Transverse colon (tissue), 4 donors: Measurements from ENCODE around the gene VWF. TPM values are rescaled to one million over a fixed set of nuclear protein-coding genes. Genes with fewer than 3 reads are reported as not detected.
A peak's percentile ranks its signal among the peaks of the same experiment; 100 is the strongest.

ENCODE experiments used
- DNase-seq: peaks from one replicate; pipeline ENCODE4 v3.0.0-alpha.2; 2019
- H3K27ac ChIP-seq, 4 donors: fragments of 200-600 bp; sonication (generic); 2 replicates each; pipeline ENCODE4 v1.5.1; 2016 to 2018; ENCODE audit warnings: inconsistent platforms in 4 of 4
- H3K27me3 ChIP-seq: fragments of 200-600 bp; sonication (generic); 2 replicates; pipeline ENCODE4 v1.5.1; 2017; ENCODE audit warnings: inconsistent platforms
- H3K36me3 ChIP-seq, 4 donors: fragments of 200-600 bp; sonication (generic); 2 replicates each; pipeline ENCODE4 v1.5.1; 2017 to 2019; ENCODE audit warnings: inconsistent platforms in 4 of 4
- H3K4me1 ChIP-seq, 4 donors: fragments of 200-600 bp; sonication (generic); 2 replicates each; pipeline ENCODE4 v1.5.1; 2017 to 2020; ENCODE audit warnings: inconsistent platforms in 4 of 4
- H3K4me3 ChIP-seq, 4 donors: fragments of 200-600 bp; sonication (generic); 1 replicate in 1 of 4; 2 replicates in 3 of 4; pipeline versions ENCODE4 v1.5.1 to v1.6.1; 2017 to 2019; ENCODE audit warnings: inconsistent platforms in 4 of 4
- H3K9me3 ChIP-seq, 2 donors: fragments of 200-600 bp; sonication (generic); 2 replicates each; pipeline ENCODE4 v1.5.1; 2017 to 2019; ENCODE audit warnings: inconsistent platforms in 2 of 2
- CTCF ChIP-seq, 5 experiments: fragments of 200-600 bp in 3 of 5; fragments of 450-650 bp in 2 of 5; sonication (generic) in 3 of 5; IDR thresholded peaks; 1 replicate in 2 of 5; 2 replicates in 3 of 5; pipeline ENCODE4 v1.5.1; 2016 to 2017; ENCODE audit warnings: antibody characterized with exemption in 5 of 5, inconsistent platforms in 3 of 5, mild to moderate bottlenecking in 2 of 5, moderate library complexity in 1 of 5
- EP300 ChIP-seq: sonication (generic); formaldehyde crosslinking; IDR thresholded peaks from one replicate; pipeline ENCODE4 v1.6.1; 2017; ENCODE audit warnings: antibody characterized with exemption, low read depth
- POLR2A ChIP-seq: fragments of 450-650 bp; IDR thresholded peaks from one replicate; pipeline ENCODE4 v1.6.1; 2016; ENCODE audit warnings: antibody characterized with exemption, mild to moderate bottlenecking, moderate library complexity
- POLR2AphosphoS5 ChIP-seq, 3 donors: sonication (generic); formaldehyde crosslinking; IDR thresholded peaks; one replicate each; pipeline ENCODE4 v1.6.1; 2016; ENCODE audit warnings: antibody characterized with exemption in 3 of 3
- WGBS, 2 donors: methylation state at CpG; one replicate each; pipeline ENCODE4 v1.1.5; 2018; ENCODE audit warnings: low coverage in 1 of 2; 5-methylcytosine and 5-hydroxymethylcytosine counted together
- in situ Hi-C, 4 donors: fragments of 200-750 bp; cut with MboI; loops; one replicate each; pipeline versions ENCODE4 v1.15.0 to v1.15.1; 2017; ENCODE audit warnings: low sequenced_read_pairs in 3 of 4, low pct_ligation_motif_present in 1 of 4, low pct_unique_long_range_greater_than_20kb in 1 of 4
- intact Hi-C: fragments of 100-400 bp; cut with DNase I; formaldehyde crosslinking; loops from one replicate; pipeline ENCODE4 v1.15.1; 2023; ENCODE audit warnings: low total_unique reads
- total RNA-seq, 4 donors: library from RNA; depleted of rRNA; stranded (reverse); fragments of >200 nt; gene quantifications; one replicate each; pipeline ENCODE4 v1.1.0, GENCODE V29; 2016

Gene VWF
- total RNA-seq, 4 donors from 2014 or later = 31.3 to 71.2 (median 51.5) TPM

- peaks cover 5% of the 10 kb centered on the region for H3K27me3 ChIP-seq
- H3K27ac ChIP-seq = no peak overlapping the region
- TF ChIP-seq EP300 (no peak), POLR2AphosphoS5 (IDR thresholded peaks at IDR 0.05) (no peak), CTCF (IDR thresholded peaks at IDR 0.05) (no peak), POLR2A (no peak)
- peaks cover 0 to 16% (median 0%) of the 10 kb centered on the region in 4 donors for H3K4me1 ChIP-seq
- intact Hi-C loops = no loop called here
- no peak overlapping the region for H3K4me3 ChIP-seq
- in situ Hi-C loops = no loop called here
- DNase-seq = no peak
- WGBS, 2 donors = 60 to 81% methylated on average over 1 to 4 of the region's 4 CpGs
- no peaks in the 10 kb centered on the region for H3K36me3 ChIP-seq
- no peaks in the 10 kb centered on the region for H3K9me3 ChIP-seq
Observed at GRCh38 chr12:6095269-6095668, 29.2 kb downstream of the VWF start.

GRCh38 chr12:6093764-6094163 is 30.7 kb downstream of the VWF start:
- WGBS, 2 donors = 80 to 97% methylated on average over 2 of the region's 2 CpGs
- Histone ChIP-seq H3K27me3 (peaks cover 5% of the 10 kb centered on the region), H3K9me3 (no peaks in the 10 kb centered on the region), H3K4me1 (peaks cover 0 to 24% (median 3%) of the 10 kb centered on the region in 4 donors), H3K27ac (no peak overlapping the region), H3K4me3 (no peak overlapping the region), H3K36me3 (no peaks in the 10 kb centered on the region)
- no peak for DNase-seq
- intact Hi-C loops = no loop called here
- in situ Hi-C loops = no loop called here
- TF ChIP-seq CTCF (IDR thresholded peaks at IDR 0.05) (no peak), POLR2AphosphoS5 (IDR thresholded peaks at IDR 0.05) (no peak)

GRCh38 chr12:6092784-6093722 is 31.4 kb downstream of the VWF start:
- peaks cover 5% of the 10 kb centered on the region for H3K27me3 ChIP-seq
- H3K27ac ChIP-seq = peak overlapping the region in 3 of 4 donors; percentile 4 to 20 (median 8)
- intact Hi-C loops (no loop called here), in situ Hi-C loops (no loop called here)
- TF ChIP-seq POLR2A = no peak
- peak in 1 of 3 donors; percentile 34 for TF ChIP-seq POLR2AphosphoS5 (IDR thresholded peaks at IDR 0.05)
- TF ChIP-seq EP300 = no peak
- no peak for TF ChIP-seq CTCF (IDR thresholded peaks at IDR 0.05)
- H3K4me3 ChIP-seq = no peak overlapping the region
- H3K36me3 ChIP-seq = no peaks in the 10 kb centered on the region
- H3K4me1 ChIP-seq = peaks cover 0 to 24% (median 4%) of the 10 kb centered on the region in 4 donors
- DNase-seq = peak; percentile 45
- WGBS, 2 donors = 66% methylated on average over 9 of the region's 9 CpGs; no CpG with 5 or more reads in 1 of the 2 donors
- H3K9me3 ChIP-seq = no peaks in the 10 kb centered on the region

GRCh38 chr12:6091786-6092566 is 32.5 kb downstream of the VWF start:
- Histone ChIP-seq H3K27me3 (peaks cover 5% of the 10 kb centered on the region), H3K4me3 (no peak overlapping the region), H3K4me1 (peaks cover 0 to 24% (median 4%) of the 10 kb centered on the region in 4 donors), H3K27ac (no peak overlapping the region), H3K36me3 (no peaks in the 10 kb centered on the region), H3K9me3 (no peaks in the 10 kb centered on the region)
- intact Hi-C loops = no loop called here
- no peak for DNase-seq
- no peak for TF ChIP-seq POLR2A
- no peak for TF ChIP-seq CTCF (IDR thresholded peaks at IDR 0.05)
- TF ChIP-seq EP300 = no peak
- TF ChIP-seq POLR2AphosphoS5 (IDR thresholded peaks at IDR 0.05) = no peak
- WGBS, 2 donors = 86 to 92% methylated on average over 4 to 14 of the region's 14 CpGs
- in situ Hi-C loops = no loop called here
